T follicular helper cell (primary cell): ENCODE results near the gene WDFY4.

Experiments used
- DNase-seq: peaks from one replicate; pipeline ENCODE4 v3.0.0-alpha.2; 2020; ENCODE audit warnings: low read depth

The WDFY4 gene

GRCh38 chr10:48880016-48880705, 195.5 kb downstream of the WDFY4 start:
- DNase-seq, result no peak

GRCh38 chr10:48881937-48882336, 197.3 kb downstream of the WDFY4 start:
- DNase-seq, result no peak

GRCh38 chr10:48882881-48883280, 198.2 kb downstream of the WDFY4 start:
- DNase-seq, result no peak

- DNase-seq, result no peak
Measured at GRCh38 chr10:48883701-48884100, 199.0 kb downstream of the WDFY4 start.

GRCh38 chr10:48884179-48885045, 199.7 kb downstream of the WDFY4 start:
- DNase-seq, result no peak

- DNase-seq, result no peak
Measured at GRCh38 chr10:48885376-48885775, 200.7 kb downstream of the WDFY4 start.

- no peak for DNase-seq
Measured at GRCh38 chr10:48887982-48888381, 203.3 kb downstream of the WDFY4 start.

GRCh38 chr10:48890888-48891850, 206.5 kb downstream of the WDFY4 start:
- DNase-seq, result no peak

- DNase-seq, result no peak
Measured at GRCh38 chr10:48894911-48895802, 210.5 kb downstream of the WDFY4 start.

GRCh38 chr10:48895803-48896195, 211.1 kb downstream of the WDFY4 start:
- no peak for DNase-seq

GRCh38 chr10:48896756-48897440, 212.2 kb downstream of the WDFY4 start:
- no peak for DNase-seq

- DNase-seq, result no peak
Measured at GRCh38 chr10:48897441-48897790, 212.7 kb downstream of the WDFY4 start.

GRCh38 chr10:48898426-48898825, 213.8 kb downstream of the WDFY4 start:
- DNase-seq, result no peak

GRCh38 chr10:48899781-48900180, 215.1 kb downstream of the WDFY4 start:
- no peak for DNase-seq

- DNase-seq, result no peak
Measured at GRCh38 chr10:48900371-48900801, 215.7 kb downstream of the WDFY4 start.

GRCh38 chr10:48901319-48901718, 216.6 kb downstream of the WDFY4 start:
- no peak for DNase-seq

- no peak for DNase-seq
Measured at GRCh38 chr10:48902096-48902495, 217.4 kb downstream of the WDFY4 start.

- DNase-seq, result no peak
Measured at GRCh38 chr10:48903151-48903550, 218.5 kb downstream of the WDFY4 start.

GRCh38 chr10:48904861-48905260, 220.2 kb downstream of the WDFY4 start:
- DNase-seq, result no peak

GRCh38 chr10:48905311-48905710, 220.6 kb downstream of the WDFY4 start:
- DNase-seq, result no peak

- DNase-seq, result no peak
Measured at GRCh38 chr10:48906841-48907240, 222.2 kb downstream of the WDFY4 start.
